RWPE1 (cell line): Measurements from ENCODE around the gene TGIF2.

Experiments
- CTCF ChIA-PET: fragments of 350-600 bp; sonication (Branson Sonifier 250); formaldehyde crosslinking; extraction: SDS; loops from one replicate; lab custom pipeline; 2021; lab: Yijun Ruan, JAX
- POLR2A ChIA-PET: fragments of 400-600 bp; formaldehyde crosslinking; extraction: SDS; loops from one replicate; lab custom pipeline; 2020; ENCODE audit warnings: antibody characterized with exemption; ENCODE audit not compliant: low non-redundant PET; lab: Yijun Ruan, JAX
- DNase-seq: peaks from one replicate; pipeline ENCODE4 v3.0.0; 2012; ENCODE audit warnings: low spot score
- H3K27ac ChIP-seq: fragments of 450-650 bp; 2 replicates; pipeline ENCODE4 v1.5.1; 2017
- CTCF ChIP-seq: fragments of 450-650 bp; conservative IDR thresholded peaks from 2 replicates; pipeline ENCODE4 v1.5.1; 2017; ENCODE audit warnings: low read depth, mild to moderate bottlenecking

The TGIF2 gene

GRCh38 chr20:36576081-36576445, 2.7 kb downstream of the TGIF2 start:
- peak overlapping the region; percentile 81 for H3K27ac ChIP-seq
- no peak for DNase-seq
- CTCF ChIA-PET = interaction anchor here (0.5 to 0.7 kb wide), 3 partner anchors 9 to 360 kb away, joined by 3 to 4 read pairs (median 3); no protein-coding TSS in a partner anchor
- no peak for TF ChIP-seq CTCF
- POLR2A ChIA-PET = no interaction called here

DNA sequence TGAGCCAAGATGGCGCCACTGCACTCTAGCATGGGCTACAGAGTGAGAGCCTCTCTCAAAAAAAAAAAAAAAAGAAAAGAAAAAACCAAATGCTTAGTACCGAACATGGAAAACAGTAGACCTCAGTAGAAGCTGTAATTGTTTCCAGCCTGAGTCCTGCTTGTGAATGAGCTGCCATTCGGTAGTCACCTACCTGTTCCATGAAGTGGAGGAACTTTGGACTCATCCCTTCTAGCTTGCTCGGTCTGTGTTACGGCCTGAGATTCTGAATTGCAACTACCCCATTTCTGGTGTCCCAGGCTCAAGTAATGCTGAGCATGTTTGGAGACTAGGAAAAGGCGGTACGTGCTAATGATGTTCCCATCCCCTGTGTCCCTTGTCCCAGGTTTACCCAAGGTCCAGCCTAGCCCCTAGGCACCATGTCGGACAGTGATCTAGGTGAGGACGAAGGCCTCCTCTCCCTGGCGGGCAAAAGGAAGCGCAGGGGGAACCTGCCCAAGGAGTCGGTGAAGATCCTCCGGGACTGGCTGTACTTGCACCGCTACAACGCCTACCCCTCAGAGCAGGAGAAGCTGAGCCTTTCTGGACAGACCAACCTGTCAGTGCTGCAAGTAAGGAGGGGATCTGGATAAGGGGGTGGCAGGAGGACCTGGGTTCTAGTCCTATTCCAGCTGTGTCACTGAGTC, 5.1 kb downstream of the TGIF2 start:
- H3K27ac ChIP-seq = no peak overlapping the region
- ChIA-PET POLR2A (interaction anchor here (1.1 kb wide), 1 partner anchor 284 kb away, joined by 4 read pairs; no protein-coding TSS in a partner anchor), CTCF (interaction anchor here (0.6 to 1.2 kb wide), 3 partner anchors 19 to 376 kb away, joined by 4 to 8 read pairs (median 6); no protein-coding TSS in a partner anchor)
- no peak for TF ChIP-seq CTCF
- DNase-seq = no peak

- no peak for DNase-seq
- CTCF ChIA-PET = interaction anchor here (0.6 to 1.7 kb wide), 4 partner anchors 12 to 194 kb away, joined by 3 to 12 read pairs (median 5); no protein-coding TSS in a partner anchor
- TF ChIP-seq CTCF = no peak
- H3K27ac ChIP-seq = no peak overlapping the region
- POLR2A ChIA-PET = no interaction called here
Measured at GRCh38 chr20:36579996-36580545, 6.7 kb downstream of the TGIF2 start.

GRCh38 chr20:36582322-36582721, 8.9 kb downstream of the TGIF2 start:
- no peak for TF ChIP-seq CTCF
- ChIA-PET POLR2A (no interaction called here), CTCF (no interaction called here)
- H3K27ac ChIP-seq = no peak overlapping the region
- DNase-seq = no peak

- CTCF ChIA-PET = no interaction called here
- no peak for DNase-seq
- H3K27ac ChIP-seq = no peak overlapping the region
- no peak for TF ChIP-seq CTCF
- POLR2A ChIA-PET = no interaction called here
Measured at GRCh38 chr20:36582821-36583220, 9.4 kb downstream of the TGIF2 start.

GRCh38 chr20:36584018-36584481, 10.7 kb downstream of the TGIF2 start:
- ChIA-PET POLR2A (no interaction called here), CTCF (interaction anchor here (0.6 to 0.8 kb wide), 5 partner anchors 8 to 549 kb away, joined by 3 to 6 read pairs (median 3); partner anchors contain the start of gene DSN1)
- TF ChIP-seq CTCF = no peak
- H3K27ac ChIP-seq = peak overlapping the region; percentile 6; the same call in 1 of the 2 replicates
- no peak for DNase-seq
